ENCODE results near the gene PHAF1. TPM values are rescaled to one million over a fixed set of nuclear protein-coding genes. Genes with fewer than 3 reads are reported as not detected.

Gene PHAF1
- total RNA-seq, 2 experiments from 2014 or later: 7.8 to 8.4 TPM

DNA sequence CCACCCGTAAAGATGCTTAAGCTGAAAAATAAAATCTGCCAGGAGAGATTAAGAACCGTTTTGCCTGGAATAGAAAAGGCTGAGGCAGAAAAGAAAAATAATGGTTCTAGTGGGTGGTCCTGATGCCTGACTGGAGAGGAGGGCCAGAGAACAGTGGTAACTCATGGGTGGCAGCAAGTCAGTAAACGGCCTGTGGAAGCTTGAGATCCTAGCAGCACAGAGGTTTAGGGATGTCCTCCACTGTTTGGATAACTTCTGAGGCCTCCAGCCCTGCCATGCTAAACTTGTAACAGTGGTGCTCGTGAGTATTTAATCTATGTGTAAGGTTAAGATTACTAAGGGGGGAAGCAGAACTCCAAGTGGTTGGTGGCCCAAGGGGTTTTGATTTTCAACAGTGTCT is 21.2 kb upstream of the PHAF1 start:
- intact Hi-C loops (cut with micrococcal nuclease): no loop called here
- CTCF ChIA-PET: no interaction called here
- Mint-ChIP-seq H3K27me3 (ENCODE audit: low read depth) (no peaks in the 10 kb centered on the region), H3K9me3 (no peaks in the 10 kb centered on the region), H3K36me3 (ENCODE audit: low read depth) (peaks cover 5% of the 10 kb centered on the region), H3K27ac (no peak overlapping the region), H3K4me3 (no peak overlapping the region), H3K4me1 (ENCODE audit: low read depth) (peaks cover 6% of the 10 kb centered on the region)
- no peak for DNase-seq

DNA sequence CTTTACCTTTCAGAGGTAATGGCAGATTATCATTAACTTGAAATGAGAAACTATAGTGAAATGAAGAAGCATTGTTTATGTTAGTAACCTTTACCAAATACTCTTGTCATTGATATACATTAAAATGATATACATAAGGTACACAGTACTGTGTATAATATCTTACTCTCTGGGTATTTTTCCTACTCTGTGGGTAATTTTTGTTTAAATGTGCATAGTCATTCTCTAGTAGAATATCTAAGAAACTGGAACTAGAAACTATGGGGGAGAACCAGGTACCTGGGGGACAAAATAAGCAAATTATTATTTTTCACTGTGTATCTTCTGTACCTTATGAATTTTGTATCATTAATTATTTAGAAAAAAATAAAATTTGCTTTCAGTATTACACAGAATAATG is 20.6 kb upstream of the PHAF1 start:
- CTCF ChIA-PET: no interaction called here
- H3K36me3 Mint-ChIP-seq (ENCODE audit: low read depth): peaks cover 4% of the 10 kb centered on the region

DNA sequence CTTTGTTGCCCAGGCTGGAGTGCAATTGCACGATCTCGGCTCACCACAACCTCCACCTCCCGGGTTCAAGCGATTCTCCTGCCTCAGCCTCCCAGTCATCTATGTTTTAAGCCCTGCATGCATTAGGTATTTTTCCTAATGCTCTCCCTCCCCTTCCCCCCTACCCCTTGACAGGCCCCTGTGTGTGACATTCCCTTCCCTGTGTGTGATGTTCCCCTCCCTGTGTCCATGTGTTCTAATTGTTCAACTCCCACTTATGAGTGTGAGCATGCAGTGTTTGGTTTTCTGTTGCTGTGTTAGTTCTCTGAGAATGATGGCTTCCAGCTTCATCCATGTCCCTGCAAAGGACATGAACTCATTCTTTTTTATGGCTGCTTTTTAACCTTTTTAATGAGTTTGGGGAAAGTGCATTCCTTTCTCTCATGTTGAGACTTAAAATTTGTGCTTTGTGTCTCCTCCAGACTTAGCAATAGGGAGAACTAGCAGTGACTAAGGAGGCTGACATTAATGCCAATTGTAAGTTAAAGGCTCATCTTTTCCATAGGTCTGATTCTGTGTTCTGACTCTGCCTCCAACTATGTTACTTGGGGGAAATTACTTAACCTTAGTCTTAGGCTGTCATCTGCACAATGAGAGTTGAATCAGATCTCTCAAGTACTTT is 17.7 kb upstream of the PHAF1 start:
- H3K27ac Mint-ChIP-seq: peak overlapping the region; percentile 47
- intact Hi-C loops (cut with micrococcal nuclease): no loop called here
- peaks cover 6% of the 10 kb centered on the region for H3K4me1 Mint-ChIP-seq (ENCODE audit: low read depth)
- CTCF ChIA-PET: interaction anchor here (3.7 kb wide), 1 partner anchor 74 kb away, joined by 10 read pairs; no protein-coding TSS in a partner anchor
- H3K4me3 Mint-ChIP-seq: no peak overlapping the region
- H3K36me3 Mint-ChIP-seq (ENCODE audit: low read depth): no peaks in the 10 kb centered on the region
- no peak for DNase-seq
- no peaks in the 10 kb centered on the region for H3K27me3 Mint-ChIP-seq (ENCODE audit: low read depth)
- H3K9me3 Mint-ChIP-seq: no peaks in the 10 kb centered on the region

More for the DNA sequence above, 20.6 kb upstream of the PHAF1 start:
- intact Hi-C loops (cut with micrococcal nuclease): no loop called here
- H3K4me3 Mint-ChIP-seq: no peak overlapping the region
- no peak overlapping the region for H3K27ac Mint-ChIP-seq
- peaks cover 6% of the 10 kb centered on the region for H3K4me1 Mint-ChIP-seq (ENCODE audit: low read depth)
- no peaks in the 10 kb centered on the region for H3K9me3 Mint-ChIP-seq
- no peak for DNase-seq
- H3K27me3 Mint-ChIP-seq (ENCODE audit: low read depth): no peaks in the 10 kb centered on the region

DNA sequence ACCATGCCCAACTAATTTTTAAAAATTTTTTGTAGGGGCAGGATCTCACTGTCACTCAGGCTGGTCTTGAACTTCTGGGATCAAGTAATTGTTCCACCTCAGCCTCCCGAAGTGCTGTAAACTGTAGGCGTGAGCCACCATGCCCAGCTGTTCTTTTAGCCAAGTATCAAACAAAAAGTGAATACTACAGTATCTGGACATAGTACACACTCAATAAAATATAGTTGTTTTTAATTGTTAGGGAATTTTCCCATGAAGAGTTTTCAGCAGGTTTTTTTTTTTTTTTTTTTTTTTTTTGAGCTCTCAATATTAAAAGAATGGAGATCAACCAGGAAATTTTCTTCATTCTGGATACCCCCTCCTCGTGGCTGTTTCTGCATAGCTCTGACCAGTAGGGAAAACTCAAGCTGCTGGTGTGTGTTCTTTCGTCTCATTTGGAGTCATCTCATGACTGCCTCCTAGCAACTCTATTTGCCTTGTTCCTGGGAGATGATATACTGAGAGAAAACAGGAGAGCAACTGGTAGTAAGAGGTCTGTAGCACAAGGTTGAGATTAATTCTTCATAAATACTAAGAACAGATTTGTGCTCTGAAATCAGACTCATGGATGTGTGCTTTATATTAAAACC is 16.5 kb upstream of the PHAF1 start:
- Mint-ChIP-seq H3K9me3 (no peaks in the 10 kb centered on the region), H3K4me1 (ENCODE audit: low read depth) (peaks cover 6% of the 10 kb centered on the region), H3K27ac (no peak overlapping the region), H3K27me3 (ENCODE audit: low read depth) (no peaks in the 10 kb centered on the region), H3K36me3 (ENCODE audit: low read depth) (no peaks in the 10 kb centered on the region), H3K4me3 (no peak overlapping the region)
- CTCF ChIA-PET: interaction anchor here (0.6 to 3.7 kb wide), 5 partner anchors 11 to 133 kb away, joined by 3 to 10 read pairs (median 5); no protein-coding TSS in a partner anchor
- intact Hi-C loops (cut with micrococcal nuclease): no loop called here
- no peak for DNase-seq

DNA sequence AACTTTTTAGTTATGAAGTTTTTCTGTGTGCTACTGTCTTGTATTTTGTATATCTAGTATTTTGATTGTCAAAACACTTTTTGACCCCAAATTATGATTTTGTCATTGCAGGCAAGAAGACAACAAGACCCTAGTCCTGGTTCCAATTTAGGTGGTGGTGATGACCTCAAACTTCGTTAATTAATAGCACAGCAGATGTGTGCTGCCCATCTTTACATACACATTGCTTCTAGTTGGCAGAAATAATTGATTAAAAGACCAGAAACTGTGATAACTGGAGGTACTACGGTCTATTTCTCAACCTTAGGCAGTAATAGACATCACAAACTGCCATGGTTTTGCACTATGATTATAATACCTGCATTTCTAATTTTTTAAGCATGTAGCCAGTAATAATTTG is 11.1 kb upstream of the PHAF1 start:
- Mint-ChIP-seq H3K27me3 (ENCODE audit: low read depth) (no peaks in the 10 kb centered on the region), H3K4me3 (no peak overlapping the region), H3K36me3 (ENCODE audit: low read depth) (peaks cover 1% of the 10 kb centered on the region), H3K27ac (no peak overlapping the region), H3K9me3 (no peaks in the 10 kb centered on the region), H3K4me1 (ENCODE audit: low read depth) (peaks cover 7% of the 10 kb centered on the region)
- CTCF ChIA-PET: interaction anchor here (0.6 to 4.2 kb wide), 3 partner anchors 32 to 651 kb away, joined by 3 to 41 read pairs (median 3); no protein-coding TSS in a partner anchor
- intact Hi-C loops (cut with micrococcal nuclease): no loop called here
- DNase-seq: no peak

DNA sequence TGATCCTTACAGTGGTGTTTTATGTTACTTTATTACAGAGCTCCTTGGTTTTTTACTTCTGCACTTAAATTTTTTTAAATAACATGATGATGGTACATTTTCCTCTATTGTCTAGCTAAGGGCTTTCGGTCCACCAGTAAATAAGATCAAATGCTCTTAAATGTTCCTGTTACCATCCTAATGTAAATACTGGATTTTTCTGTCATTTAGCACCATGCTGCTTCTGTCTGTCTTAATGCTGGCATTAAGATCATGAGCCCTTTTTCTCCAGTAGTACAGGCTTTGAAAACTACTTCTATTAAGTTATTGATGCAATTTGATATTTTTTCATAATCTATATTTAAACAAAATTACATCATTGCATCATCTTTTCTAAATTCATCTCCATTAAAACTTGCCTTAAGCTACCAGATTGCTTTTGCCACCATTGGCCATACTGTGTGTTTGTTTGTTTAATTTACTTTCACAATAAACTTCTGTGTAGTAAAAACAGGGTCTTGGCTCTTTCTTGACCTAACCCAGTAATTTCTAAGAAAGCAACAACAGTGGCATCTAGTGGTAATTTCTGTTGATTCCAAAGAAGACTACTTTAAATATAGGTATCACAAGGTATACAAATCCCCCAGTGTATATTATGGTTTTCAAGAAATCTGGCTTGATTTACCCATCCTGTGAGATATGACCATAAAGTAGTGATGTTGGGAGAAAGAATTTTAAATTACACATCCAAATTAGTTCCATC is 9.0 kb upstream of the PHAF1 start:
- CTCF ChIA-PET: interaction anchor here (0.7 to 4.2 kb wide), 14 partner anchors 9 to 190 kb away, joined by 3 to 41 read pairs (median 4); partner anchors contain the start of genes CES3 and PHAF1
- no peak overlapping the region for H3K27ac Mint-ChIP-seq

DNA sequence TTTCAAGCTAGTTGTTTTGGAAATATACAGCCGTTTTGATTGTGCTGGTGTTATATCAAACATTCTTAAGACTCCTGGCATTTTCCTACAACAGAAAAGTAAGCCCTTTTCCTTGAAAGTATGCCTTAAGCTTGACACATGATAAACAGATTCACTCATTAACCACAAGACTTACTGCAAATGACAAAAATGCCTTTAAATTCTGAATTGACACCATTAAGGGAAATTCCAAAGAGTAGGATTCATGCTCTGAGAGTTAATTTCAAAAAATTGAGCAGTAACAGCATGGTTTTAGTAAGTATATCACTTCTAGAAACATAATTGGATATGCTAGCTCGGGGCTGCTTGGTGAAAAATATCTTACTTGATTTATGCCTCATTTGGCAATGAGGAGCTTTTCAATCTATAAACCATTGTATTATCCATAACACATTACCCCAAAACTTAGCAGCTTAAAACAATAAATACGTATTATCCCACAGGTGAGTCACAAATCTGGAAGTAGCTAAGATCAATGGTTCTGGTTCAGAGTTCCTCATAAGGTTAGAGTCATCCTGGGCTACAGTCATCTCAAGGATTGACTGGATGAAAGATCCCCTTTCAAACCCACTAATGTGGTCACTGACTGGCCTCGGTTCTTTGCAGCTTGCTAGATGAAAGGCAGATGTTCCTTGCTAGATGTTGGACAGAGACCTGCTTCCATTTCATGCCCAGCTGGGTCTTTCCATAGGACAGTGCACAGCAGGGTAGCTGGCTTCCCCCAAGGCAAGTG is 8.2 kb upstream of the PHAF1 start:
- no peak overlapping the region for H3K4me3 Mint-ChIP-seq
- H3K9me3 Mint-ChIP-seq: no peaks in the 10 kb centered on the region
- no peaks in the 10 kb centered on the region for H3K27me3 Mint-ChIP-seq (ENCODE audit: low read depth)
- DNase-seq: peak; percentile 38
- intact Hi-C loops (cut with micrococcal nuclease): loop anchor here (1.0 to 5.0 kb wide), 2 partner anchors 44 to 83 kb away; no protein-coding TSS in a partner anchor
- H3K27ac Mint-ChIP-seq: peak overlapping the region; percentile 30
- H3K36me3 Mint-ChIP-seq (ENCODE audit: low read depth): peaks cover 1% of the 10 kb centered on the region
- H3K4me1 Mint-ChIP-seq (ENCODE audit: low read depth): peaks cover 7% of the 10 kb centered on the region
- CTCF ChIA-PET: interaction anchor here (0.7 to 4.2 kb wide), 16 partner anchors 9 to 191 kb away, joined by 3 to 41 read pairs (median 4); partner anchors contain the start of genes CES3 and PHAF1

More for the DNA sequence above, 9.0 kb upstream of the PHAF1 start:
- H3K4me3 Mint-ChIP-seq: no peak overlapping the region
- H3K27me3 Mint-ChIP-seq (ENCODE audit: low read depth): no peaks in the 10 kb centered on the region
- H3K9me3 Mint-ChIP-seq: no peaks in the 10 kb centered on the region
- intact Hi-C loops (cut with micrococcal nuclease): loop anchor here (1.0 to 5.0 kb wide), 3 partner anchors 43 to 123 kb away; no protein-coding TSS in a partner anchor
- H3K36me3 Mint-ChIP-seq (ENCODE audit: low read depth): peaks cover 1% of the 10 kb centered on the region
- no peak for DNase-seq
- peaks cover 7% of the 10 kb centered on the region for H3K4me1 Mint-ChIP-seq (ENCODE audit: low read depth)

DNA sequence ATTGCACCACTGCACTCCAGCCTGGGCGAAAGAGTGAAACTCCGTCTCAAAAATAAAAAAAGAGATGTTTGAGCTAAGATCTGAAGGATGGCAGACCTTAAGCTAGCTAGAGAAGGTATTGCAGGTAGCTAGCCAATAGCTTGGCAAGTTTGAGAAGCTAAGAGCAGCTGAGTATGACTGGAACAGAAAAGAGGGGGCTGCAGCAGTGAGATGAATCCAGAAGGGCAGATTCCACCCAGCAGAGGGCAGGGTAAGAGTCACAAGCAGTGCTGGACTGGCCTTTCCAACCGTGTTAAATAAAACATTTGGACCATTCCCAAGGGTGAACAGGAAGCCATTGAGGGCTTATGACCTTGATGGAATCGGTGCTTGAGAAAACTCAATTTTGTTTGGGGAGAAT is 5.7 kb upstream of the PHAF1 start:
- no peaks in the 10 kb centered on the region for H3K27me3 Mint-ChIP-seq (ENCODE audit: low read depth)
- intact Hi-C loops (cut with micrococcal nuclease): loop anchor here (5.0 kb wide), 1 partner anchor 47 kb away; no protein-coding TSS in a partner anchor
- H3K9me3 Mint-ChIP-seq: no peaks in the 10 kb centered on the region
- H3K4me1 Mint-ChIP-seq (ENCODE audit: low read depth): peaks cover 7% of the 10 kb centered on the region
- DNase-seq: no peak
- no peak overlapping the region for H3K4me3 Mint-ChIP-seq
- CTCF ChIA-PET: interaction anchor here (1.0 to 2.3 kb wide), 5 partner anchors 22 to 120 kb away, joined by 3 to 16 read pairs (median 6); no protein-coding TSS in a partner anchor
- peak overlapping the region; percentile 28 for H3K27ac Mint-ChIP-seq
- peaks cover 1% of the 10 kb centered on the region for H3K36me3 Mint-ChIP-seq (ENCODE audit: low read depth)

DNA sequence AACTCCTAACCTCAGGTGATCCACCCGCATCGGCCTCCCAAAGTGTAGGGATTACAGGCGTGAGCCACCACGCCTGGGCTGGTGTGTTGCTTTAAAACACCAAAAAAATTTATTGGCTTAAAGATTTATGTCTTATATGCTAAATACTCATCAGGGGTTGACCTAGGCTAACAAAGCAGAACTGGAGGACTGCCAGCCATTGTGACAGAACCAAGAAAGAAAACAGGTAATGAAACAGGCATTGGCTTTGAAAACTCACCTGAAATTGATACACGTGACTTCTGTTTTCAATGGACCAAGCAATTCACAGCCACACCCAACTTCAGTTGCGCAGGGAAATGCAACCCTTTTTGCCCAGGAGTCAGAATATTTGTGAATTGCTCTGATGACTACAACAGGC is 4.9 kb upstream of the PHAF1 start:
- no peak for DNase-seq
- peaks cover 1% of the 10 kb centered on the region for H3K36me3 Mint-ChIP-seq (ENCODE audit: low read depth)
- H3K9me3 Mint-ChIP-seq: no peaks in the 10 kb centered on the region
- intact Hi-C loops (cut with micrococcal nuclease): loop anchor here (5.0 kb wide), 1 partner anchor 48 kb away; no protein-coding TSS in a partner anchor
- CTCF ChIA-PET: interaction anchor here (2.3 kb wide), 1 partner anchor 87 kb away, joined by 16 read pairs; no protein-coding TSS in a partner anchor
- H3K4me3 Mint-ChIP-seq: no peak overlapping the region
- H3K27ac Mint-ChIP-seq: no peak overlapping the region
- peaks cover 11% of the 10 kb centered on the region for H3K4me1 Mint-ChIP-seq (ENCODE audit: low read depth)
- H3K27me3 Mint-ChIP-seq (ENCODE audit: low read depth): no peaks in the 10 kb centered on the region

DNA sequence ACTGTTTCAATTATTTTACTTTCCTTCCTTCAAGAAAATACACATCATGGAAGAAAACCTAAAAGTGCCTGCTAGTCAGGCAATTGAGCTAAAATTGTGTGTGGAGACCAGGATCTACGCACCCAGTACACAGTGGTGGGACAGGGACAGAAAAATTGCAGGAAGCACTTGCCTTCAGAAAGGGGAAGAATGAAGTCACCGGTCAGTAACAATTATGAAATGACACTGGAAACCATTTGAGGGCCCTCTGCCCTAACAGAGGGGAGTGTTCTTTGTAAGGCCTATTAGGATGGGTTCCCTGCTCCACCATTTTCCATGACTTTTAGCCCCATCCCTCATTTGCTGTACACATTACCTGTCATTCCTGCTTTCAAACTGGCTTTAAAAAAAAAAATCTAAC is 4.5 kb upstream of the PHAF1 start:
- Mint-ChIP-seq H3K9me3 (no peaks in the 10 kb centered on the region), H3K4me1 (ENCODE audit: low read depth) (peaks cover 11% of the 10 kb centered on the region), H3K4me3 (no peak overlapping the region), H3K36me3 (ENCODE audit: low read depth) (peaks cover 1% of the 10 kb centered on the region), H3K27ac (no peak overlapping the region), H3K27me3 (ENCODE audit: low read depth) (no peaks in the 10 kb centered on the region)
- DNase-seq: no peak
- CTCF ChIA-PET: interaction anchor here (2.3 kb wide), 1 partner anchor 87 kb away, joined by 16 read pairs; no protein-coding TSS in a partner anchor
- intact Hi-C loops (cut with micrococcal nuclease): no loop called here

DNA sequence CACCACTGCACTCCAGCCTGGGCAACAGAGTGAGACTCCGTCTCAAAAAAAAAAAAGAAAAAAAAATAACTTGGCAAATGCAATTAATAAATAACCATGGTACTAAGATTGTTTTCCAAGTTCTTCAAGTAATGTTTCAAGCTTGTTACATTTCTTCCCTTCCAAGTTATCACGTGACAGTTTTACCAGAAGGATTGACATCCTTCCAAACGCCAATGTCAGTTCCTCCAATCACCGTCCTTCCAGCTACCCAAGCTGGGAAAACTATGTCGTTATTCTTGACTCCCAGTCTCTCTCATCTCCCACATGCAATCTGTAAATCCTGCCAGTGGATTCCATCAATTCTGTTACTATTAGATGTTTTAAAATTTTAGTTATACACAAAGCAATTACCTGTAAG is 3.9 kb upstream of the PHAF1 start:
- H3K4me1 Mint-ChIP-seq (ENCODE audit: low read depth): peaks cover 13% of the 10 kb centered on the region
- no peak overlapping the region for H3K27ac Mint-ChIP-seq
- H3K36me3 Mint-ChIP-seq (ENCODE audit: low read depth): peaks cover 1% of the 10 kb centered on the region
- H3K4me3 Mint-ChIP-seq: no peak overlapping the region
- intact Hi-C loops (cut with micrococcal nuclease): no loop called here
- no peak for DNase-seq
- H3K27me3 Mint-ChIP-seq (ENCODE audit: low read depth): no peaks in the 10 kb centered on the region
- CTCF ChIA-PET: interaction anchor here (0.8 kb wide), 1 partner anchor 90 kb away, joined by 3 read pairs; no protein-coding TSS in a partner anchor
- H3K9me3 Mint-ChIP-seq: no peaks in the 10 kb centered on the region
